ENCODE measurements around the gene TCF7L1. TPM values are rescaled to one million over a fixed set of nuclear protein-coding genes. Genes with fewer than 3 reads are reported as not detected.
A peak's percentile ranks its signal among the peaks of the same experiment; 100 is the strongest.

The TCF7L1 gene
- total and polyA plus RNA-seq, 2 experiments from 2014 or later, result 0.65 to 1.8 TPM

- Histone ChIP-seq H3K36me3 (ENCODE audit: low read depth) (peaks cover 4% of the 10 kb centered on the region; the same call in 1 of the 2 replicates), H3K4me2 (ENCODE audit: unreplicated experiment) (no peak overlapping the region), H3K9ac (no peak overlapping the region), H3K4me1 (ENCODE audit: insufficient read depth) (0 out of 2 replicates have a peak, but pooled peaks cover 5% of the 10 kb centered on the region), H2AFZ (no peak overlapping the region), H3K79me2 (ENCODE audit: insufficient read depth) (no peaks in the 10 kb centered on the region), H3K27me3 (replicated peaks; ENCODE audit: insufficient read depth) (no peaks in the 10 kb centered on the region), H3K9me2 (ENCODE audit: insufficient read depth) (no peaks in the 10 kb centered on the region), H4K20me1 (ENCODE audit: insufficient read depth) (no peaks in the 10 kb centered on the region), H3K4me3 (no peak overlapping the region), H3F3A (ENCODE audit: insufficient read depth) (peaks cover 9% of the 10 kb centered on the region; the same call in 1 of the 2 replicates), H3K9me3 (ENCODE audit: low read depth) (no peaks in the 10 kb centered on the region), H3K27ac (no peak overlapping the region)
- in situ Hi-C loops (cut with MboI), result no loop called here
- 76 to 81% methylated on average over 14 of the region's 14 CpGs for WGBS, 2 experiments (ENCODE audit: low coverage in 1 of 2, low lambda C conversion rate in 2 of 2, missing lambda C conversion rate in 2 of 2)
- no peak for TF ChIP-seq EZH2 (IDR thresholded peaks at IDR 0.05; ENCODE audit: insufficient read depth, poor library complexity, severe bottlenecking)
- no peak for TF ChIP-seq EZH2phosphoT487 (IDR thresholded peaks at IDR 0.05; ENCODE audit: insufficient read depth, low read depth)
- peak; percentile 15 for DNase-seq
Observed at GRCh38 chr2:85344356-85344954, 211.3 kb downstream of the TCF7L1 start.

- in situ Hi-C loops (cut with MboI), result no loop called here
- H3K9ac ChIP-seq, result no peak overlapping the region
- no peak overlapping the region for H3K4me3 ChIP-seq
- DNase-seq, result no peak
- TF ChIP-seq EZH2 (IDR thresholded peaks at IDR 0.05; ENCODE audit: insufficient read depth, poor library complexity, severe bottlenecking) (no peak), EZH2phosphoT487 (IDR thresholded peaks at IDR 0.05; ENCODE audit: insufficient read depth, low read depth) (no peak)
- no peaks in the 10 kb centered on the region for H3K27me3 ChIP-seq (replicated peaks; ENCODE audit: insufficient read depth)
- peaks cover 4% of the 10 kb centered on the region; the same call in 1 of the 2 replicates for H3K36me3 ChIP-seq (ENCODE audit: low read depth)
- H4K20me1 ChIP-seq (ENCODE audit: insufficient read depth), result no peaks in the 10 kb centered on the region
- no peak overlapping the region for H3K4me2 ChIP-seq (ENCODE audit: unreplicated experiment)
- WGBS, 2 experiments (ENCODE audit: low coverage in 1 of 2, low lambda C conversion rate in 2 of 2, missing lambda C conversion rate in 2 of 2), result 98 to 100% methylated on average over 3 of the region's 3 CpGs
- no peaks in the 10 kb centered on the region for H3K4me1 ChIP-seq (ENCODE audit: insufficient read depth)
- no peak overlapping the region for H2AFZ ChIP-seq
- no peak overlapping the region for H3K27ac ChIP-seq
- no peaks in the 10 kb centered on the region for H3F3A ChIP-seq (ENCODE audit: insufficient read depth)
- no peaks in the 10 kb centered on the region for H3K9me2 ChIP-seq (ENCODE audit: insufficient read depth)
- H3K9me3 ChIP-seq (ENCODE audit: low read depth), result no peaks in the 10 kb centered on the region
- H3K79me2 ChIP-seq (ENCODE audit: insufficient read depth), result peaks cover 7% of the 10 kb centered on the region
Observed at GRCh38 chr2:85347599-85347998, 214.4 kb downstream of the TCF7L1 start.

- H3K79me2 ChIP-seq (ENCODE audit: insufficient read depth), result peaks cover 60% of the 10 kb centered on the region
- H2AFZ ChIP-seq, result peak overlapping the region; percentile 98
- H3K9ac ChIP-seq, result peak overlapping the region; percentile 90
- 2 to 3% methylated on average over 15 to 16 of the region's 16 CpGs for WGBS, 2 experiments (ENCODE audit: low coverage in 1 of 2, low lambda C conversion rate in 2 of 2, missing lambda C conversion rate in 2 of 2)
- no peaks in the 10 kb centered on the region for H4K20me1 ChIP-seq (ENCODE audit: insufficient read depth)
- peak overlapping the region; percentile 94 for H3K4me2 ChIP-seq (ENCODE audit: unreplicated experiment)
- H3K9me3 ChIP-seq (ENCODE audit: low read depth), result no peaks in the 10 kb centered on the region
- no peaks in the 10 kb centered on the region for H3K27me3 ChIP-seq (replicated peaks; ENCODE audit: insufficient read depth)
- TF ChIP-seq EZH2 (IDR thresholded peaks at IDR 0.05; ENCODE audit: insufficient read depth, poor library complexity, severe bottlenecking) (no peak), EZH2phosphoT487 (IDR thresholded peaks at IDR 0.05; ENCODE audit: insufficient read depth, low read depth) (no peak)
- H3K36me3 ChIP-seq (ENCODE audit: low read depth), result 0 out of 2 replicates have a peak, but pooled peaks cover 5% of the 10 kb centered on the region
- no peaks in the 10 kb centered on the region for H3F3A ChIP-seq (ENCODE audit: insufficient read depth)
- peak overlapping the region; percentile 57 for H3K27ac ChIP-seq
- in situ Hi-C loops (cut with MboI), result no loop called here
- no peaks in the 10 kb centered on the region for H3K9me2 ChIP-seq (ENCODE audit: insufficient read depth)
- H3K4me3 ChIP-seq, result peak overlapping the region; percentile 96
- DNase-seq, result peak; percentile 75
- H3K4me1 ChIP-seq (ENCODE audit: insufficient read depth), result peaks cover 24% of the 10 kb centered on the region; the same call in 1 of the 2 replicates
Observed at GRCh38 chr2:85353876-85354285, 220.7 kb downstream of the TCF7L1 start.

- WGBS, 2 experiments (ENCODE audit: low coverage in 1 of 2, low lambda C conversion rate in 2 of 2, missing lambda C conversion rate in 2 of 2), result 1% methylated on average over 42 of the region's 42 CpGs
- Histone ChIP-seq H2AFZ (peak within 1 kb of the TSS; percentile 98), H3K27ac (peak within 1 kb of the TSS; percentile 57), H3K4me2 (ENCODE audit: unreplicated experiment) (peak within 1 kb of the TSS; percentile 94), H4K20me1 (ENCODE audit: insufficient read depth) (no peaks in the 10 kb centered on the region), H3K27me3 (replicated peaks; ENCODE audit: insufficient read depth) (no peaks in the 10 kb centered on the region), H3K9ac (peak within 1 kb of the TSS; percentile 90), H3K79me2 (ENCODE audit: insufficient read depth) (peaks cover 61% of the 10 kb centered on the region), H3K9me2 (ENCODE audit: insufficient read depth) (no peaks in the 10 kb centered on the region), H3K36me3 (ENCODE audit: low read depth) (0 out of 2 replicates have a peak, but pooled peaks cover 5% of the 10 kb centered on the region), H3K9me3 (ENCODE audit: low read depth) (no peaks in the 10 kb centered on the region), H3F3A (ENCODE audit: insufficient read depth) (no peaks in the 10 kb centered on the region), H3K4me3 (peak within 1 kb of the TSS; percentile 96), H3K4me1 (ENCODE audit: insufficient read depth) (peaks cover 24% of the 10 kb centered on the region; the same call in 1 of the 2 replicates)
- peak; percentile 100 for DNase-seq
- in situ Hi-C loops (cut with MboI), result no loop called here
- TF ChIP-seq EZH2phosphoT487 (IDR thresholded peaks at IDR 0.05; ENCODE audit: insufficient read depth, low read depth), result no peak
- no peak for TF ChIP-seq EZH2 (IDR thresholded peaks at IDR 0.05; ENCODE audit: insufficient read depth, poor library complexity, severe bottlenecking)
Observed at GRCh38 chr2:85354286-85355072, 221.3 kb downstream of the TCF7L1 start, which contains the start of the genes ELMOD3 and RETSAT. Gene ELMOD3 (plus strand): TSS chr2:85354769. CDS start chr2:85357199, 2,430 bp downstream. Gene RETSAT (minus strand): TSS chr2:85354528. CDS start chr2:85354507, 21 bp downstream.

Measured in GM23248 (cell line).